GM12892 (cell line): ENCODE measurements around the gene RBBP5. TPM values are rescaled to one million over a fixed set of nuclear protein-coding genes. Genes with fewer than 3 reads are reported as not detected.
"Not testable (repeated sequence)": the region's sequence is repeated elsewhere in the genome, so short reads cannot be mapped to it uniquely, and the experiment has no call there.

Experiments used
- DNase-seq: peaks from one replicate; pipeline ENCODE4 v3.0.0; 2011; ENCODE audit not compliant: insufficient read length
- FAIRE-seq: peaks from 2 replicates; lab custom pipeline; 2011; peaks lifted over from hg19 to GRCh38; lab: Jason Lieb, UNC
- POLR2A ChIP-seq: IDR thresholded peaks from 2 replicates; pipeline ENCODE4 v1.6.1; 2011; ENCODE audit warnings: low read depth, low read length, control low read depth
- POLR2AphosphoS5 ChIP-seq: IDR thresholded peaks from 2 replicates; pipeline ENCODE4 v1.6.1; 2011; ENCODE audit warnings: low read depth, low read length, control low read depth
- TAF1 ChIP-seq: IDR thresholded peaks from 2 replicates; pipeline ENCODE4 v1.6.1; 2011; ENCODE audit warnings: low read depth, mild to moderate bottlenecking, control low read depth, low read length, borderline replicate concordance
- polyA plus RNA-seq: library from polyadenylated mRNA; unstranded; fragments of >200 nt; gene quantifications from one replicate; pipeline ENCODE4 v1.2.1, GENCODE V29; 2012; ENCODE audit warnings: missing spikeins, inconsistent platforms; ENCODE audit not compliant: missing spikeins

Gene RBBP5
- polyA plus RNA-seq: 11.2 TPM

GRCh38 chr1:205121660-205122488 is at the start of gene RBBP5:
RBBP5 (minus strand) TSS chr1:205121978; CDS start chr1:205121873, 105 bp downstream.
- TF ChIP-seq POLR2AphosphoS5: peak; percentile 98
- peak; percentile 94 for TF ChIP-seq TAF1
- TF ChIP-seq POLR2A: peak; percentile 99
- DNase-seq: peak; percentile 77
- FAIRE-seq: peak; percentile 95

- FAIRE-seq: no peak
- no peak for TF ChIP-seq POLR2A
- no peak for TF ChIP-seq POLR2AphosphoS5
- no peak for TF ChIP-seq TAF1
- DNase-seq: no peak
Observed at GRCh38 chr1:205171369-205171768, 49.6 kb upstream of the RBBP5 start.

- DNase-seq: no peak
- TF ChIP-seq POLR2AphosphoS5 (no peak), TAF1 (no peak), POLR2A (no peak)
- no peak for FAIRE-seq
Observed at GRCh38 chr1:205170532-205171269, 48.9 kb upstream of the RBBP5 start.

GRCh38 chr1:205169248-205169647 is 47.5 kb upstream of the RBBP5 start:
- DNase-seq (no peak), FAIRE-seq (no peak)
- TF ChIP-seq TAF1 (no peak), POLR2AphosphoS5 (no peak), POLR2A (no peak)

- DNase-seq: no peak
- FAIRE-seq: no peak
- TF ChIP-seq POLR2A: no peak
- TF ChIP-seq TAF1: no peak
- TF ChIP-seq POLR2AphosphoS5: no peak
Observed at GRCh38 chr1:205168291-205168690, 46.5 kb upstream of the RBBP5 start.

GRCh38 chr1:205162301-205162700 is 40.5 kb upstream of the RBBP5 start:
- FAIRE-seq (no peak), DNase-seq (no peak)
- TF ChIP-seq POLR2A (no peak), TAF1 (no peak), POLR2AphosphoS5 (no peak)

GRCh38 chr1:205161076-205161475 is 39.3 kb upstream of the RBBP5 start:
- FAIRE-seq (no peak), DNase-seq (no peak)
- TF ChIP-seq POLR2AphosphoS5 (no peak), TAF1 (no peak), POLR2A (no peak)

- no peak for TF ChIP-seq TAF1
- TF ChIP-seq POLR2AphosphoS5: no peak
- no peak for TF ChIP-seq POLR2A
- no peak for FAIRE-seq
- no peak for DNase-seq
Observed at GRCh38 chr1:205158048-205158616, 36.4 kb upstream of the RBBP5 start.

GRCh38 chr1:205155665-205156377 is 34.0 kb upstream of the RBBP5 start:
- not testable (repeated sequence) for DNase-seq, FAIRE-seq

- DNase-seq (no peak), FAIRE-seq (no peak)
- TF ChIP-seq POLR2A (no peak), TAF1 (no peak), POLR2AphosphoS5 (no peak)
Observed at GRCh38 chr1:205152505-205152904, 30.7 kb upstream of the RBBP5 start.
